22Rv1 (cell line): ENCODE data around the gene PAK5.
"Not testable (repeated sequence)": the region's sequence is repeated elsewhere in the genome, so short reads cannot be mapped to it uniquely, and the experiment has no call there.

Source experiments
- H3K27ac ChIP-seq: fragments of 450-650 bp; 2 replicates; pipeline ENCODE4 v1.5.1; 2017
- CTCF ChIP-seq: fragments of 450-650 bp; IDR thresholded peaks from 2 replicates; pipeline ENCODE4 v1.5.1; 2017; ENCODE audit warnings: mild to moderate bottlenecking
- ZFX ChIP-seq: fragments of 450-650 bp; IDR thresholded peaks from 2 replicates; pipeline ENCODE4 v1.6.1; 2017; ENCODE audit warnings: antibody characterized with exemption, borderline replicate concordance

Gene PAK5

GRCh38 chr20:9672981-9673380 is 165.9 kb downstream of the PAK5 start:
- no peak for TF ChIP-seq ZFX
- no peak for TF ChIP-seq CTCF
- no peak overlapping the region for H3K27ac ChIP-seq

- no peak overlapping the region for H3K27ac ChIP-seq
- no peak for TF ChIP-seq ZFX
Measured at GRCh38 chr20:9672027-9672426, 166.8 kb downstream of the PAK5 start.

DNA sequence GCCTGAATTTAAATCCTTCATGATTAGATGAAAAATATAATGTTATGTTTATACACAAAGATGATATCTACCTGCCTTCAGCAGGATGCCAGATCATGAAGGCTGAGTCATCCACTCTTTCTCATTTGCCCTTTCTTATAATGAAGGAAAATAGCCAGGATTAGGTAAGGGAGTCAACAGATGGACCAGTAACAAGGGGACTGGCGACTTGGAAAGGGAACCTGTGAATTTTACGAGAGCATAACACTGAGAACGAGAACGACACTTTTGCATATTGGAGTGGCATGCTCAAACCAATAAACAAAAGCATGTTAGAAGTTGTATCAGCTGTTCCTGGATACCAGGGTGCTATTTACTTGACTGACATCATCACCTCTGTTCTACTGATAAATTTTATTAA is 170.5 kb downstream of the PAK5 start:
- TF ChIP-seq ZFX = no peak
- TF ChIP-seq CTCF = no peak

GRCh38 chr20:9663423-9663822 is 175.5 kb downstream of the PAK5 start:
- no peak overlapping the region for H3K27ac ChIP-seq
- TF ChIP-seq CTCF = no peak
- TF ChIP-seq ZFX = no peak

More for the DNA sequence above, 170.5 kb downstream of the PAK5 start:
- H3K27ac ChIP-seq = no peak overlapping the region

- no peak for TF ChIP-seq CTCF
- TF ChIP-seq ZFX = no peak
Measured at GRCh38 chr20:9660236-9660868, 178.5 kb downstream of the PAK5 start.

DNA sequence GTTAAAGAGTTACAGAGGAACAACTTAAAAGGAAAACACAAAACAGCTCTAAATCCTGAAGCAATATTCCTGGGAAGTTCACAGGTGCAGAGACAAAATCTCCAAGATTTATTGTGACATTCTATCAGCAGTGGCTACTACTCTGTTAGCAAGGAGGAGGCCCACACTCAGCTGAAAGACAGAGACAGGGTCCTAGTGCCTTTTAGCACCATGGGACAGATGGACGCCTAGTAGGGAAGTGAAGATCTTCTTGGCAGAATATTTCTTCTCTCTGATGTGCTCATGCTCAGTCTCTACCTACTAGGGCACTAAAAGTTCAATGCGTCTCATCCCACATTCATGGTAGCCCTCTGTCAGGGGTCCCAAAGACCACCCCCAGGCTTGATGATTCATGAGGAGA is 191.1 kb downstream of the PAK5 start:
- H3K27ac ChIP-seq = no peak overlapping the region
- no peak for TF ChIP-seq CTCF
- no peak for TF ChIP-seq ZFX

More at GRCh38 chr20:9660236-9660868, 178.5 kb downstream of the PAK5 start:
- H3K27ac ChIP-seq = no peak overlapping the region

DNA sequence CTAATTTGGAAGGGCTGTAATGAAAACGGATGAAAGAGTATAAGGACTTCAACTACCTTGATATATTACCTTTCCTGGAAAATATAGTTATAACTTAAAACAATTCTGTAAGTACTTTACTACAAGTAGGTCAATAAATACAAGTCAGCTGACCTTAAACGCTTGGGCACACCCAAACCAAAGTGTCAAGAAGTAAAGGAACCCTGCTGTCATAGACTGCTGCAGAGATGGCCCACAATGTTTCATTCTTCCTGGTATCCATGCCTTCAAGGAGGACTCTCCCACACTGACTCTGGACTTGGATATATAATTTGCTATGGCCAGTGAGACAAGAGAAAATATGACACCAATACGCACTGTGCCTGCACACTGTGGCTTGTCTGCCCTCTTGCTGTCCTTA is 192.5 kb downstream of the PAK5 start:
- TF ChIP-seq CTCF = no peak
- TF ChIP-seq ZFX = no peak
- H3K27ac ChIP-seq = no peak overlapping the region

DNA sequence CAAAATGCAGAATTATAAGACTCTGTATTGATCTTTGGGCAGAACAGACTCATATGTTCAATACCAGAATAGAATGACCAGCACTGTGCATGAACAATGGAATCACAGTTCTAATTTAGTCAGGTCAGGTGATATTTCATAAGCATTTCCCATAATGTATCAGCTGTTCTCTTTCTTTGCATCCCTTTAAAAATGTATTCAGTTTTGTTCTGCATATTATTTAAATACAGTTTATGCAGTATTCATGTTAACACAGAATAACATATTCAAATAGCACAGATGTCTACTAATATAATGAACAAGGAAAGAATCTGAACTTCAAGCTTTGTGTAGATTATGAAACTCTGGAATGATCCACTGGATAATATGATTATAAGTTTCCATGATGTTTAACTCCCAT is 196.0 kb downstream of the PAK5 start:
- no peak for TF ChIP-seq CTCF
- no peak for TF ChIP-seq ZFX
- no peak overlapping the region for H3K27ac ChIP-seq

DNA sequence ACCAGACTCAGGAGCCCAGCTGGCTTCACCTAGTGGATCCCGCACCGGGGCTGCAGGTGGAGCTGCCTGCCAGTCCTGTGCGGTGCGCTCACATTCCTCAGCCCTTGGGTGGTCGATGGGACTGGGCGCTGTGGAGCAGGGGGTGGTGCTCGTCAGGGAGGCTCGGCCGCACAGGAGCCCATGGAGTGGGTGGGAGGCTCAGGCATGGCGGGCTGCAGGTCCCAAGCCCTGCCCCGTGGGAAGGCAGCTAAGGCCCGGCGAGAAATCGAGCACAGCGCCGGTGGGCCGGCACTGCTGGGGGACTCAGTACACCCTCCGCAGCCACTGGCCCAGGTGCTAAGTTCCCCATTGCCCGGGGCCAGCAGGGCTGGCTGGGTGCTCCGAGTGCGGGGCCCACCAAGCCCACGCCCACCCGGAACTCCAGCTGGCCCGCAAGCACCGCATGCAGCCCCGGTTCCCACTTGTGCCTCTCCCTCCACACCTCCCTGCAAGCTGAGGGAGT is 197.3 kb downstream of the PAK5 start:
- H3K27ac ChIP-seq = not testable (repeated sequence)
